ENCODE data around the gene ST7L.
"Not testable (repeated sequence)": the region's sequence is repeated elsewhere in the genome, so short reads cannot be mapped to it uniquely, and the experiment has no call there.

ST7L gene

GRCh38 chr1:112492076-112492475, 126.9 kb downstream of the ST7L start:
- DNase-seq (ENCODE audit: low read depth) = no peak

- DNase-seq (ENCODE audit: low read depth) = no peak
Measured at GRCh38 chr1:112488141-112488540, 130.8 kb downstream of the ST7L start.

- DNase-seq (ENCODE audit: low read depth) = not testable (repeated sequence)
Measured at GRCh38 chr1:112487686-112488085, 131.3 kb downstream of the ST7L start.

DNA sequence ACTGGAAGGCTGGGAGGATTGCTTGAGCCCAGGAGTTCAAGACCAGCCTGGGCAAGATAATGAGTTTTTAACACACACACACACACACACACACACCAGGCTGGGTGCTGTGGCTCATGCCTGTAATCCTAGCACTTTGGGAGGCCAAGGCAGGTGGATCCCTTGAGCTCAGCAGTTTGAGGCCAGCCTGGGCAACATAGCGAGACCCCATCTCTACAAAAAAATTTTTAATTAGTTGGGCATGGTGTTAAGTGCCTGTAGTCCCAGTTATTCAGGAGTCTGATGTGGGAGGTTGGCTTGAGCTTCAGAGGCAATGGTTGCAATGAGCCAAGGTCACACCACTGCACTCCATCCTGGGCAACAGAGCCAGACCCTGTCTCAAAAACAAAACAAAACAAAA, 132.9 kb downstream of the ST7L start:
- DNase-seq (ENCODE audit: low read depth) = not testable (repeated sequence)

DNA sequence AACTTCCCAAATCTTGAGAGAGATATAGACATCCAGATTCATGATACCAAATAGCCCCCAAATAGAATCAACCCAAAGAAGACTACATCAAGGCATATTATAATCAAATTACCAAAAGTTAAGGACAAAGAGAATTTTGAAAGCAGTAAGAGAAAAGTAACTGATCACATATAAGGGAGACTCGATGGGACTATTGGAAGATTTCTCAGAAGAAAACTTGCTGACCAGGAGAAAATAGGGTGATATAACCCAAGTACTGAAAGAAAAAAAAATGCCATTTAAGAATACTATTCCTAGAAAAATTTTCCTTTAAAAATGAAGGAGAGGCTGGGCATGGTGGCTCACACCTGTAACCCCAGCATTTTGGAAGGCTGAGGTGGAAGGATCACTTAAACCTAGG, 140.6 kb downstream of the ST7L start:
- no peak for DNase-seq (ENCODE audit: low read depth)

DNA sequence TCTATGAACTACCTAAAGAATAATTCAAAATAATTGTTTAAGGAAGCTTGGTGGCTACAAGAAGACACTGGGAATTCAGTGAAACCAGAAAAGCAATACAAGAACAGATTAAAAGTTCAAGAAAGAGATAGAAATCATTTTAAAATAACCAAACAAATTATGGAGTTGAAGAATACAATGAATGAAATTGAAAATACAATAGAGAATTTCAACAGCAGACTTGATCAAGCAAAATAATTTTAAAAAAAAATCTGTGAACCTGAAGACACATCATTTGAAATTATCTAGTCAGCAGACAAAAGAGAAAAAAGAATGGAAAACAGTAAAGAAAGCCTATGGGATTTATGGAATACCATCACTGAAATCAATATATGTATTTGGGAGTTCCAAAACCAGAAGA, 141.4 kb downstream of the ST7L start:
- no peak for DNase-seq (ENCODE audit: low read depth)

All from fibroblast of the conjunctiva (primary cell).